Left ventricle myocardium inferior (tissue), 1 donor: Measurements from ENCODE around the gene ASB1. TPM values are rescaled to one million over a fixed set of nuclear protein-coding genes. Genes with fewer than 3 reads are reported as not detected.

ENCODE experiments used
- DNase-seq: peaks from one replicate; pipeline ENCODE4 v3.0.0-alpha.2; 2020
- H3K27ac ChIP-seq: fragments of 200-600 bp; replicated peaks from 2 replicates; pipeline ENCODE4 v1.8.0; 2021
- H3K27me3 ChIP-seq: fragments of 200-600 bp; 2 replicates; pipeline ENCODE4 v1.8.0; 2021; ENCODE audit warnings: low read depth
- H3K36me3 ChIP-seq: fragments of 200-600 bp; 2 replicates; pipeline ENCODE4 v1.8.0; 2021
- H3K4me1 ChIP-seq: fragments of 200-600 bp; 2 replicates; pipeline ENCODE4 v1.8.0; 2021
- H3K4me3 ChIP-seq: fragments of 200-600 bp; 2 replicates; pipeline ENCODE4 v1.8.0; 2021; ENCODE audit warnings: mild to moderate bottlenecking, moderate library complexity
- H3K9me3 ChIP-seq: fragments of 200-600 bp; replicated peaks from 2 replicates; pipeline ENCODE4 v1.8.0; 2021
- CTCF ChIP-seq: fragments of 200-600 bp; IDR thresholded peaks from 2 replicates; pipeline ENCODE4 v1.8.0; 2021; ENCODE audit warnings: antibody characterized with exemption, mild to moderate bottlenecking, borderline replicate concordance
- intact Hi-C: fragments of 100-400 bp; cut with micrococcal nuclease; formaldehyde crosslinking; loops from one replicate; pipeline ENCODE4 v1.11.0; 2022
- total RNA-seq: library from RNA; stranded (reverse); fragmentation: NEBNext Ultra II Directional; extraction: Animal tissue kit (Norgen Biotek cat#: 25700); gene quantifications from one replicate; pipeline ENCODE4 v1.2.1, GENCODE V29; 2021
- donor health status: DM: no; HTN: yes; CAD: no; lungs with severe emphysema.

ASB1 gene
- total RNA-seq, 1 donor from 2014 or later, result 52.6 TPM

GRCh38 chr2:238489431-238489830 lies 62.7 kb downstream of the ASB1 start:
- no peak overlapping the region for H3K4me3 ChIP-seq
- TF ChIP-seq CTCF, result no peak
- intact Hi-C loops, result no loop called here
- no peaks in the 10 kb centered on the region for H3K4me1 ChIP-seq
- no peak overlapping the region for H3K27ac ChIP-seq
- no peaks in the 10 kb centered on the region for H3K36me3 ChIP-seq
- no peak for DNase-seq
- H3K27me3 ChIP-seq, result peaks cover 40% of the 10 kb centered on the region
- peaks cover 3% of the 10 kb centered on the region for H3K9me3 ChIP-seq

- Histone ChIP-seq H3K27ac (no peak overlapping the region), H3K9me3 (no peaks in the 10 kb centered on the region), H3K4me3 (no peak overlapping the region), H3K36me3 (no peaks in the 10 kb centered on the region), H3K27me3 (peaks cover 44% of the 10 kb centered on the region), H3K4me1 (no peaks in the 10 kb centered on the region)
- TF ChIP-seq CTCF, result no peak
- no peak for DNase-seq
- intact Hi-C loops, result no loop called here
Measured at GRCh38 chr2:238489896-238490295, 63.2 kb downstream of the ASB1 start.

- Histone ChIP-seq H3K4me3 (no peak overlapping the region), H3K36me3 (no peaks in the 10 kb centered on the region), H3K27ac (no peak overlapping the region), H3K4me1 (no peaks in the 10 kb centered on the region), H3K27me3 (peaks cover 69% of the 10 kb centered on the region), H3K9me3 (no peaks in the 10 kb centered on the region)
- intact Hi-C loops, result no loop called here
- TF ChIP-seq CTCF, result no peak
- DNase-seq, result no peak
Measured at GRCh38 chr2:238492840-238493239, 66.1 kb downstream of the ASB1 start.

- H3K36me3 ChIP-seq, result no peaks in the 10 kb centered on the region
- intact Hi-C loops, result no loop called here
- no peaks in the 10 kb centered on the region for H3K9me3 ChIP-seq
- peaks cover 68% of the 10 kb centered on the region for H3K27me3 ChIP-seq
- H3K4me3 ChIP-seq, result no peak overlapping the region
- H3K4me1 ChIP-seq, result no peaks in the 10 kb centered on the region
- no peak overlapping the region for H3K27ac ChIP-seq
- no peak for TF ChIP-seq CTCF
- no peak for DNase-seq
Measured at GRCh38 chr2:238493411-238493810, 66.7 kb downstream of the ASB1 start.

GRCh38 chr2:238493880-238494572 lies 67.3 kb downstream of the ASB1 start:
- Histone ChIP-seq H3K4me1 (no peaks in the 10 kb centered on the region), H3K36me3 (no peaks in the 10 kb centered on the region), H3K27me3 (peaks cover 62% of the 10 kb centered on the region), H3K9me3 (no peaks in the 10 kb centered on the region), H3K4me3 (no peak overlapping the region), H3K27ac (no peak overlapping the region)
- DNase-seq, result no peak
- no peak for TF ChIP-seq CTCF
- intact Hi-C loops, result no loop called here
